Naive thymus-derived CD4-positive, alpha-beta T cell (primary cell): ENCODE measurements around the gene TAL2. TPM values are rescaled to one million over a fixed set of nuclear protein-coding genes. Genes with fewer than 3 reads are reported as not detected.

ENCODE experiments used
- ATAC-seq: fragments of 150-1000 bp; cut with Tn5 transposase; 2 replicates; pipeline ENCODE4 v1.10.0; 2021; ENCODE audit warnings: mild to moderate bottlenecking, moderate library complexity
- CTCF ChIA-PET: fragments of 350-600 bp; sonication (Branson Sonifier 250); formaldehyde crosslinking; loops from one replicate; lab custom pipeline; 2021; ENCODE audit warnings: antibody characterized with exemption; lab: Charles Lee
- POLR2A ChIA-PET: fragments of 350-600 bp; sonication (Branson Sonifier 250); formaldehyde crosslinking; loops from one replicate; lab custom pipeline; 2021; ENCODE audit warnings: antibody characterized with exemption, inconsistent platforms; lab: Charles Lee
- DNase-seq, 9 donors: peaks; one replicate each; pipeline versions ENCODE4 v3.0.0 to v3.0.0-alpha.2; 2020 to 2022; ENCODE audit warnings: mixed read lengths in 1 of 9
- H3K27ac ChIP-seq: one replicate; pipeline ENCODE4 v1.7.0; 2013; ENCODE audit warnings: mild to moderate bottlenecking, low read depth, low read length, moderate library complexity
- H3K27me3 ChIP-seq, 2 donors: one replicate each; pipeline ENCODE4 v1.7.0; 2013; ENCODE audit warnings: low read length in 2 of 2, mild to moderate bottlenecking in 2 of 2, moderate library complexity in 2 of 2; ENCODE audit not compliant: control insufficient read depth in 2 of 2, insufficient read depth in 2 of 2
- H3K36me3 ChIP-seq, 3 experiments: 1 replicate in 2 of 3; 2 replicates in 1 of 3; pipeline ENCODE4 v1.7.0; 2013; ENCODE audit warnings: low read length in 3 of 3, mild to moderate bottlenecking in 3 of 3, moderate library complexity in 1 of 3; ENCODE audit not compliant: insufficient read depth in 3 of 3, control insufficient read depth in 2 of 3
- H3K4me1 ChIP-seq, 2 donors: one replicate each; pipeline ENCODE4 v1.7.0; 2013; ENCODE audit warnings: low read length in 2 of 2, mild to moderate bottlenecking in 2 of 2, moderate library complexity in 1 of 2; ENCODE audit not compliant: control insufficient read depth in 2 of 2, insufficient read depth in 2 of 2
- H3K4me3 ChIP-seq: 2 replicates; pipeline ENCODE4 v1.7.0; 2013; ENCODE audit warnings: mild to moderate bottlenecking, low read length
- H3K9me3 ChIP-seq, 3 experiments: 1 replicate in 2 of 3; 2 replicates in 1 of 3; pipeline ENCODE4 v1.7.0; 2013; ENCODE audit warnings: low read length in 3 of 3; ENCODE audit not compliant: control insufficient read depth in 2 of 3
- H3K27ac Mint-ChIP-seq, 9 donors: one replicate each; pipeline ENCODE4 v1.8.0; 2020 to 2022; ENCODE audit warnings: mixed read lengths in 9 of 9, mild to moderate bottlenecking in 8 of 9, moderate library complexity in 5 of 9, inconsistent platforms in 2 of 9
- H3K27me3 Mint-ChIP-seq, 5 donors: one replicate each; pipeline ENCODE4 v1.8.0; 2021 to 2022; ENCODE audit warnings: mixed read lengths in 5 of 5, mild to moderate bottlenecking in 1 of 5
- H3K36me3 Mint-ChIP-seq, 5 donors: one replicate each; pipeline ENCODE4 v1.8.0; 2020 to 2022; ENCODE audit warnings: mixed read lengths in 5 of 5, mild to moderate bottlenecking in 3 of 5, inconsistent platforms in 1 of 5
- H3K4me1 Mint-ChIP-seq, 7 donors: one replicate each; pipeline ENCODE4 v1.8.0; 2020 to 2022; ENCODE audit warnings: mixed read lengths in 7 of 7, mild to moderate bottlenecking in 3 of 7, inconsistent platforms in 1 of 7
- H3K4me3 Mint-ChIP-seq, 10 donors: one replicate each; pipeline ENCODE4 v1.8.0; 2020 to 2022; ENCODE audit warnings: mild to moderate bottlenecking in 10 of 10, mixed read lengths in 10 of 10, moderate library complexity in 6 of 10, inconsistent platforms in 2 of 10
- H3K9me3 Mint-ChIP-seq, 11 donors: one replicate each; pipeline ENCODE4 v1.8.0; 2020 to 2022; ENCODE audit warnings: mixed read lengths in 11 of 11, mild to moderate bottlenecking in 4 of 11, inconsistent platforms in 1 of 11, moderate library complexity in 1 of 11
- intact Hi-C, 2 donors: fragments of 100-400 bp; cut with micrococcal nuclease; formaldehyde crosslinking; loops; one replicate each; pipeline ENCODE4 v1.15.1; 2023
- polyA plus RNA-seq, 2 donors: library from polyadenylated mRNA; unstranded; fragments of 300-500 nt; fragmentation: Illumina TruSeq; gene quantifications; one replicate each; pipeline ENCODE4 v1.2.3, GENCODE V29; 2021
- total RNA-seq, 6 experiments: library from RNA in 5 of 6; stranded (reverse) in 5 of 6; gene quantifications; 1 replicate in 5 of 6; 2 replicates in 1 of 6; pipeline ENCODE4 v1.2.3 and lab custom pipeline; 2021 to 2026

The TAL2 gene
- total and polyA plus RNA-seq, 7 experiments from 2014 or later, result 0.36 TPM; not detected in 6

DNA sequence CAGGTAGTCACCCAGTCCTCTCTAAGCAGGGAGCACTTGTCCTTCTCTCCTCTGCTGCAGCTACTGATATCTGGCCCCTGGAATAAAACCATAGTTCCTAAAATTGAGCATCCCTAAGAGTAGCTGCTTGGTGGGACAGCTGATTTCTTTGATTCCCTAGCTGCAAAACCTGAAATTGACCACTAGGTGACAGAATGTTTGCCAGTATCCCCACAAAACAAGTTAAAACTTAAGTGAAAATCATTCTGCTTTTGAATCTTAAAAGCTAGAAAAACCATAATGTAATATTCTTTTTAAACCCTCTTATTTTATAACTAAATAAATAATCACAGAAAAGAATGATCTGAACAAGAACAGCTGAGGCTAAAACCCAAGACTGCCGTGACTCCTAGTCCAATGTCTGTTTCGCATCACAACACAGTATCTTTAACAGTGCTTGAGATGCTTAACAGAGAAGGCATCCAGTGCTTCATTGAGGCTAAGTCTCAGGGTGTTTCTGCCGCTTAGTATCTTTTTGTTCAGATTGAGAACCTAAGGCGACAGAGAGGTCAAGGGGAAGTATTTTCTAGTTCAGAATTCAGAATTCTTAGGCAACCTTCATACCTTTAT lies 24.4 kb upstream of the TAL2 start:
- H3K9me3 Mint-ChIP-seq, result no peaks in the 10 kb centered on the region
- Histone ChIP-seq H3K36me3 (peaks cover 0 to 4% (median 0%) of the 10 kb centered on the region in 3 experiments), H3K4me3 (no peak overlapping the region), H3K4me1 (no peaks in the 10 kb centered on the region), H3K27ac (no peak overlapping the region), H3K9me3 (no peaks in the 10 kb centered on the region), H3K27me3 (no peaks in the 10 kb centered on the region)
- intact Hi-C loops, result loop anchor here in 1 of 2 donors (2.0 kb wide), 1 partner anchor 81 kb away; no protein-coding TSS in a partner anchor
- H3K4me3 Mint-ChIP-seq, result no peak overlapping the region
- no peak overlapping the region for H3K27ac Mint-ChIP-seq
- ChIA-PET CTCF (interaction anchor here (0.8 kb wide), 1 partner anchor 81 kb away, joined by 5 read pairs; no protein-coding TSS in a partner anchor), POLR2A (no interaction called here)
- H3K4me1 Mint-ChIP-seq, result no peaks in the 10 kb centered on the region
- peaks cover 0 to 54% (median 50%) of the 10 kb centered on the region in 5 donors for H3K36me3 Mint-ChIP-seq
- H3K27me3 Mint-ChIP-seq, result no peaks in the 10 kb centered on the region
- ATAC-seq (no peak), DNase-seq (no peak)

- no peak overlapping the region for H3K4me3 ChIP-seq
- intact Hi-C loops, result no loop called here
- H3K9me3 ChIP-seq, result no peaks in the 10 kb centered on the region
- peaks cover 0 to 4% (median 0%) of the 10 kb centered on the region in 3 experiments for H3K36me3 ChIP-seq
- no peak overlapping the region for H3K27ac ChIP-seq
- DNase-seq (no peak), ATAC-seq (no peak)
- Mint-ChIP-seq H3K4me3 (no peak overlapping the region), H3K27me3 (no peaks in the 10 kb centered on the region), H3K4me1 (no peaks in the 10 kb centered on the region), H3K36me3 (peaks cover 0 to 52% (median 42%) of the 10 kb centered on the region in 5 donors), H3K27ac (no peak overlapping the region), H3K9me3 (no peaks in the 10 kb centered on the region)
- POLR2A ChIA-PET, result no interaction called here
- no peaks in the 10 kb centered on the region for H3K4me1 ChIP-seq
- no peaks in the 10 kb centered on the region for H3K27me3 ChIP-seq
- CTCF ChIA-PET, result interaction anchor here (0.7 kb wide), 1 partner anchor 17 kb away, joined by 3 read pairs; no protein-coding TSS in a partner anchor
Observed at GRCh38 chr9:105639936-105640335, 22.3 kb upstream of the TAL2 start.

DNA sequence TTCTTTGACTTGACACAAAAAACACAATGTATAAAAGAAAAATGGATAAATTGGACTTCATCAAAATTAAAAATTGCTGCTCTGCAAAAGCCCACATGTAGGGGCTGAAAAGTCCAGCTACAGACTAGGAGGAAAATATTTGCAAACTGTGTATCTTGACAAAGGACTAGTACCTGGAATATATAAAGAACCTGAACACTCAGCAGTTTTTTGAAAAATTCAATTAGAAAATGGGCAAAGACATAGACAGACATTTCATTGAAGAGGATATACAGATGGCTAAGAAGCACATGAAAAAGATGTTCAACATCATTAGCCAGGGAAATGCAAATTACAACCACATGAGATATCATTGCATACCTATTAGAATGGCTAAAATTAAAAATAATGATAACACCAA lies 18.5 kb upstream of the TAL2 start:
- DNase-seq, result no peak
- Histone ChIP-seq H3K4me3 (no peak overlapping the region), H3K27ac (no peak overlapping the region), H3K4me1 (no peaks in the 10 kb centered on the region), H3K36me3 (no peaks in the 10 kb centered on the region), H3K9me3 (no peaks in the 10 kb centered on the region), H3K27me3 (no peaks in the 10 kb centered on the region)
- intact Hi-C loops, result no loop called here
- ChIA-PET POLR2A (no interaction called here), CTCF (no interaction called here)
- Mint-ChIP-seq H3K36me3 (peaks cover 0 to 27% (median 17%) of the 10 kb centered on the region in 5 donors), H3K27ac (no peak overlapping the region), H3K4me3 (no peak overlapping the region), H3K4me1 (no peaks in the 10 kb centered on the region), H3K27me3 (no peaks in the 10 kb centered on the region), H3K9me3 (no peaks in the 10 kb centered on the region)
- ATAC-seq, result no peak

- POLR2A ChIA-PET, result no interaction called here
- Mint-ChIP-seq H3K36me3 (peaks cover 0 to 4% (median 0%) of the 10 kb centered on the region in 5 donors), H3K27ac (no peak overlapping the region), H3K4me3 (no peak overlapping the region), H3K4me1 (no peaks in the 10 kb centered on the region), H3K27me3 (no peaks in the 10 kb centered on the region), H3K9me3 (no peaks in the 10 kb centered on the region)
- DNase-seq, result no peak
- CTCF ChIA-PET, result no interaction called here
- Histone ChIP-seq H3K27me3 (no peaks in the 10 kb centered on the region), H3K27ac (no peak overlapping the region), H3K4me1 (no peaks in the 10 kb centered on the region), H3K4me3 (no peak overlapping the region), H3K36me3 (no peaks in the 10 kb centered on the region), H3K9me3 (no peaks in the 10 kb centered on the region)
- intact Hi-C loops, result no loop called here
- ATAC-seq, result no peak
Observed at GRCh38 chr9:105646879-105647594, 15.2 kb upstream of the TAL2 start.

- no peak for DNase-seq
- Mint-ChIP-seq H3K27me3 (no peaks in the 10 kb centered on the region), H3K4me3 (no peak overlapping the region), H3K9me3 (no peaks in the 10 kb centered on the region), H3K4me1 (no peaks in the 10 kb centered on the region), H3K36me3 (peaks cover 0 to 2% (median 0%) of the 10 kb centered on the region in 5 donors), H3K27ac (no peak overlapping the region)
- no peak overlapping the region for H3K27ac ChIP-seq
- H3K9me3 ChIP-seq, result no peaks in the 10 kb centered on the region
- no peak for ATAC-seq
- no peaks in the 10 kb centered on the region for H3K27me3 ChIP-seq
- no peak overlapping the region for H3K4me3 ChIP-seq
- ChIA-PET CTCF (no interaction called here), POLR2A (no interaction called here)
- no peaks in the 10 kb centered on the region for H3K36me3 ChIP-seq
- H3K4me1 ChIP-seq, result no peaks in the 10 kb centered on the region
- intact Hi-C loops, result no loop called here
Observed at GRCh38 chr9:105647595-105648349, 14.5 kb upstream of the TAL2 start.

DNA sequence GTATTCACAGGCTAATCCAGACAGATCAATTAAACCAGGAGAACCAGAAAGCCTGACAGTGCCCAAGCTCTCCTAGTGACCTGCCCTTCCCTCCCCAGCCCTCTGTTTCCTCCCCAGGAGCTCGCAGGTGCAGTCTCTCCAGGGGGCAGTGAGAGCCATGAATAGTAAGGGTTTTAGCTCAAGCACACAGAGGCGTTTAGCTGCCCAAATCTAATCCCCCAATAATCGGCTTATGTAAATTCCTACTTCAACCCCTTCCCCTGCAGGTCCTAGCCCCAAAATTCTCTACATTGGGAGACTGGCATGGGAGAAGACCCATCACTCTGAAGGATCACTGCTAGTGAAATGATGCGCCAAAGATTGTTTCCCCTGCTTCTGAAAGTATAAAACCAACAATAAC lies 10.5 kb upstream of the TAL2 start:
- H3K27ac ChIP-seq, result no peak overlapping the region
- peaks cover 0 to 5% of the 10 kb centered on the region in 2 donors for H3K4me1 ChIP-seq
- H3K27me3 ChIP-seq, result peaks cover 0 to 4% of the 10 kb centered on the region in 2 donors
- no peaks in the 10 kb centered on the region for H3K9me3 ChIP-seq
- Mint-ChIP-seq H3K9me3 (no peaks in the 10 kb centered on the region), H3K4me3 (no peak overlapping the region), H3K36me3 (peaks cover 0 to 4% (median 0%) of the 10 kb centered on the region in 5 donors), H3K27me3 (peaks cover 12 to 25% (median 16%) of the 10 kb centered on the region in 5 donors), H3K4me1 (peaks cover 4 to 11% (median 5%) of the 10 kb centered on the region in 7 donors), H3K27ac (no peak overlapping the region)
- ChIA-PET POLR2A (no interaction called here), CTCF (no interaction called here)
- intact Hi-C loops, result no loop called here
- DNase-seq (no peak), ATAC-seq (no peak)
- no peaks in the 10 kb centered on the region for H3K36me3 ChIP-seq
- H3K4me3 ChIP-seq, result no peak overlapping the region
